Tibial nerve (tissue), 4 donors: ENCODE results near the gene UCHL5. TPM values are rescaled to one million over a fixed set of nuclear protein-coding genes. Genes with fewer than 3 reads are reported as not detected.

ENCODE experiments used
- DNase-seq, 2 donors: peaks; one replicate each; pipeline ENCODE4 v3.0.0-alpha.2; 2019; ENCODE audit warnings: low spot score in 2 of 2
- H3K27ac ChIP-seq, 4 donors: fragments of 200-600 bp; sonication (generic) in 3 of 4; one replicate each; pipeline ENCODE4 v1.5.1; 2017 to 2019; ENCODE audit warnings: mild to moderate bottlenecking in 1 of 4
- H3K27me3 ChIP-seq, 2 donors: fragments of 200-600 bp; sonication (generic) in 1 of 2; one replicate each; pipeline versions ENCODE4 v1.5.1 to v1.6.0; 2017 to 2019
- H3K36me3 ChIP-seq, 3 donors: fragments of 200-600 bp; sonication (generic); one replicate each; pipeline ENCODE4 v1.5.1; 2018 to 2019
- H3K4me1 ChIP-seq, 4 donors: fragments of 200-600 bp; sonication (generic) in 3 of 4; one replicate each; pipeline ENCODE4 v1.5.1; 2017 to 2019
- H3K4me3 ChIP-seq, 4 donors: fragments of 200-600 bp; sonication (generic) in 3 of 4; one replicate each; pipeline ENCODE4 v1.5.1; 2017 to 2019; ENCODE audit warnings: mild to moderate bottlenecking in 1 of 4, moderate library complexity in 1 of 4
- H3K9me3 ChIP-seq, 4 donors: fragments of 200-600 bp; sonication (generic) in 3 of 4; one replicate each; pipeline ENCODE4 v1.5.1; 2017 to 2019
- EP300 ChIP-seq, 2 donors: sonication (generic); formaldehyde crosslinking; IDR thresholded peaks; one replicate each; pipeline ENCODE4 v1.6.1; 2017; ENCODE audit warnings: antibody characterized with exemption in 2 of 2, mild to moderate bottlenecking in 1 of 2
- POLR2A ChIP-seq, 2 donors: fragments of 450-650 bp; IDR thresholded peaks; one replicate each; pipeline ENCODE4 v1.6.1; 2017; ENCODE audit warnings: antibody characterized with exemption in 2 of 2, mild to moderate bottlenecking in 2 of 2, moderate library complexity in 2 of 2
- WGBS, 2 donors: methylation state at CpG; one replicate each; pipeline ENCODE4 v1.1.5; 2018; 5-methylcytosine and 5-hydroxymethylcytosine counted together
- total RNA-seq, 4 donors: library from RNA; depleted of rRNA; stranded (reverse); fragments of >200 nt; gene quantifications; one replicate each; pipeline ENCODE4 v1.1.0, GENCODE V29; 2016
- TF ChIP-seq, protein P1 (sequence below), 5 experiments: fragments of 200-600 bp in 3 of 5; fragments of 450-650 bp in 2 of 5; sonication (generic) in 3 of 5; IDR thresholded peaks; one replicate each; pipeline ENCODE4 v1.5.1; 2016 to 2019; ENCODE audit warnings: antibody characterized with exemption in 5 of 5, mild to moderate bottlenecking in 3 of 5, moderate library complexity in 2 of 5

Gene UCHL5
- total RNA-seq, 4 donors from 2014 or later, result 22.2 to 50.0 (median 29.0) TPM

DNA sequence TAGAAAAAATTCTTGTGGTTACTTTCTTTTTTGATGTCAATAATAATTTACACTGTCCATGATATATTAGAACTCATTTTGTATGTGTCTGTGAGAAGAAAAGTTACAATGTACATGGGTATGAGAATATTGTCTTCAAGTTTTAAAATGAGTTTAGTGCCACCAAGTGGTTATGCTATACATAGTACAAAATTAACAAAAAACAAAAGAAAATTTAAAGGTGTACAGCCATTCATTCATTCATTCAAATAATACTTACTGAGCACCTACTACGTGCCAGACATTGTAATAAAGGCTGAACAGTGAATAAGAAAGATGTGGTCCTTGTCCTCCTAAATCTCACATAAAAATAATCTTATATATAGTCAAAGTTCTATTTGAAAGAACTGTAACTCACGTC, 27.7 kb downstream of the UCHL5 start:
- WGBS, 2 donors, result 88 to 90% methylated on average over 2 of the region's 2 CpGs
- Histone ChIP-seq H3K4me3 (no peak overlapping the region), H3K27ac (no peak overlapping the region), H3K27me3 (no peaks in the 10 kb centered on the region), H3K9me3 (no peaks in the 10 kb centered on the region), H3K36me3 (peaks cover 0 to 11% (median 0%) of the 10 kb centered on the region in 3 donors), H3K4me1 (no peaks in the 10 kb centered on the region)
- TF ChIP-seq, protein P1, sequence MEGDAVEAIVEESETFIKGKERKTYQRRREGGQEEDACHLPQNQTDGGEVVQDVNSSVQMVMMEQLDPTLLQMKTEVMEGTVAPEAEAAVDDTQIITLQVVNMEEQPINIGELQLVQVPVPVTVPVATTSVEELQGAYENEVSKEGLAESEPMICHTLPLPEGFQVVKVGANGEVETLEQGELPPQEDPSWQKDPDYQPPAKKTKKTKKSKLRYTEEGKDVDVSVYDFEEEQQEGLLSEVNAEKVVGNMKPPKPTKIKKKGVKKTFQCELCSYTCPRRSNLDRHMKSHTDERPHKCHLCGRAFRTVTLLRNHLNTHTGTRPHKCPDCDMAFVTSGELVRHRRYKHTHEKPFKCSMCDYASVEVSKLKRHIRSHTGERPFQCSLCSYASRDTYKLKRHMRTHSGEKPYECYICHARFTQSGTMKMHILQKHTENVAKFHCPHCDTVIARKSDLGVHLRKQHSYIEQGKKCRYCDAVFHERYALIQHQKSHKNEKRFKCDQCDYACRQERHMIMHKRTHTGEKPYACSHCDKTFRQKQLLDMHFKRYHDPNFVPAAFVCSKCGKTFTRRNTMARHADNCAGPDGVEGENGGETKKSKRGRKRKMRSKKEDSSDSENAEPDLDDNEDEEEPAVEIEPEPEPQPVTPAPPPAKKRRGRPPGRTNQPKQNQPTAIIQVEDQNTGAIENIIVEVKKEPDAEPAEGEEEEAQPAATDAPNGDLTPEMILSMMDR (IDR thresholded peaks at IDR 0.05), result no peak
- no peak for TF ChIP-seq POLR2A (IDR thresholded peaks at IDR 0.05)
- TF ChIP-seq EP300 (IDR thresholded peaks at IDR 0.05), result no peak
- no peak for DNase-seq

DNA sequence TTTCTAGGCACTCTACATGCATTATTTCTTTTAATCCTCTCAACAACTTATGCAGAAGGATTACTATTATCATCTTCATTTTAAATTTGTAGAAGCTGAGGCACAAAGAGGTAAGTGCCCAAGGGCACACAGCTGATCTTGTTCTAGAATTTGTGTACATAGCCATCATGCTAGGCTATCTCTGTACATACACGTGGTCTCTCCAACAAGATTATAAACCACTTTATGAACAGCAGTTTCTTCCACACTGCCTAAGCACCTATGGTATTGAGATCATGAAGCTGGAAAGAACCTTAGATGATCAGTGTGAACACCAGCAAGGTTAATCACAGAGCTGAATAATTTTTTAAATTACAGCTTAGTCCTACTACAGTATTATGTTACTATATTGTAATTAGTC, 28.9 kb downstream of the UCHL5 start:
- TF ChIP-seq POLR2A (IDR thresholded peaks at IDR 0.05) (no peak), EP300 (IDR thresholded peaks at IDR 0.05) (no peak)
- TF ChIP-seq, protein P1 (IDR thresholded peaks at IDR 0.05), result no peak
- WGBS, 2 donors, result 68 to 77% methylated on average over 1 of the region's 1 CpG
- peaks cover 0 to 11% (median 0%) of the 10 kb centered on the region in 3 donors for H3K36me3 ChIP-seq
- H3K27ac ChIP-seq, result no peak overlapping the region
- H3K27me3 ChIP-seq, result no peaks in the 10 kb centered on the region
- H3K9me3 ChIP-seq, result no peaks in the 10 kb centered on the region
- no peak overlapping the region for H3K4me3 ChIP-seq
- no peak for DNase-seq
- no peaks in the 10 kb centered on the region for H3K4me1 ChIP-seq

DNA sequence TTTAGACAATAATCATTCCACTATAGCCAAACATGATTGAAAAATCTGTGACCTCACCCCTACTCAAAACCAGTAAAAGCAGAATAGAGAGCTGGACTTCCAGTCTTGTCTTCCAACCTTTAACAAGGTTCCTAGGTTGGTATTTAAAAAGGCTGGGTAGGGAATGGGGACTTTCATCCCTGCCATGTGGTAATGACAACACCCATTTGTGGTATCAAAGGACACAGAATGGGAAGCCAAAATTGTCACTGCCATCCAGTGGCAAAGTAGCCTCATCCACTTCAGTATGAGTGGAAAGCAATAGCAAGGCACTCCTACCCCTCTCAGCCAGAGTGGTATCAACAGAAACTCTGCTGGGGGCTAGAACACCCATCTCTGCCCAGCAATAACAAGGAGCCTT, 33.9 kb downstream of the UCHL5 start:
- Histone ChIP-seq H3K27ac (no peak overlapping the region), H3K4me3 (no peak overlapping the region), H3K27me3 (no peaks in the 10 kb centered on the region), H3K4me1 (no peaks in the 10 kb centered on the region), H3K9me3 (no peaks in the 10 kb centered on the region), H3K36me3 (peaks cover 0 to 17% (median 0%) of the 10 kb centered on the region in 3 donors)
- no peak for DNase-seq
- no peak for TF ChIP-seq EP300 (IDR thresholded peaks at IDR 0.05)
- no peak for TF ChIP-seq POLR2A (IDR thresholded peaks at IDR 0.05)
- TF ChIP-seq, protein P1 (IDR thresholded peaks at IDR 0.05), result no peak

DNA sequence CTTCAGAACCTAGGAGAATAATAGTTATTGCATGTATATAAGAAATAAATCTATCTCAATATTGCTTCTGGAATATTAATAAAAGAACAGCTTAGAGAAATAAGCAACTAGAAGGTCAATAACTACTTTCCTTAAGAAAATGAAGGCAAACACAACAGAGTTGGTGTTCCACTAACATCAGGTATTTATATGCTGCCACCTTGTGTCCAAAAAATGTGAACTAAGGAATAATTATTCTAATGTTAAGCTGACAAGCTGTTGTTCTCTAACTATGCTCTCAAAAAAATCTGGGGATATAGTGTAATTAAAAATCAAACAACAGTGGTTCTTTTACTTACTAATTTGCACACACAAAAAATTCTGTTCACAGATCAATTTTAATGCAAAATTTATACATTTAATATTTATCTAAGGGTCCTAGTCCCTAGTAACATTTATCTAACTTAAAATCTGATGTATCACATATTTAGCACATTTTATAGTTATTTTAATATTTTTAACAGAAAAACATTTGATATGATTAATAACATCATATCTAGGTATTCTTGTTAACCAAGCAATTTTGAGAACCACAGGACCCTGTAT, 39.6 kb downstream of the UCHL5 start:
- Histone ChIP-seq H3K27ac (no peak overlapping the region), H3K36me3 (peaks cover 0 to 12% (median 0%) of the 10 kb centered on the region in 3 donors), H3K9me3 (no peaks in the 10 kb centered on the region), H3K4me1 (no peaks in the 10 kb centered on the region), H3K27me3 (no peaks in the 10 kb centered on the region), H3K4me3 (no peak overlapping the region)
- no peak for TF ChIP-seq EP300 (IDR thresholded peaks at IDR 0.05)
- TF ChIP-seq, protein P1 (IDR thresholded peaks at IDR 0.05), result peak in 4 of 5 experiments; percentile 27 to 57 (median 43)
- TF ChIP-seq POLR2A (IDR thresholded peaks at IDR 0.05), result no peak
- DNase-seq, result peak in 1 of 2 donors; percentile 28

DNA sequence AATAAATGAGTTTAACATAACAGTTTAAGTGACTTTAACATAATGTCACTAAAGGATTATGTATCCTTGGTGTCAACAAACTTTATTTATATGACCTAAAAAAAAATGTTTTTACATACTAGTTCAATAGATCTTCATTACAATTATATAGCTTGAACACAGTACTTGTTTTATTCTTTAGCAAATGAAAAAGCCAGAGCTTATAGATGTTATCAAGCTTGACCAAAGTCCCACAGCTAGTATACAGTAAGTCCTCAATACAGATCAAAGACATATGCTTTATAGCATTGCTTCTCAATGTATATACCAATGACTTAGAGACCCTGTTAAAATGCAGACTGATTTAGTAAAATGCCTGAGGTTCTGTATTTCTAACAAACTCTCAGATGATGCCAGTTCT, 42.4 kb downstream of the UCHL5 start:
- H3K9me3 ChIP-seq, result no peaks in the 10 kb centered on the region
- no peak for DNase-seq
- peaks cover 0 to 6% (median 0%) of the 10 kb centered on the region in 3 donors for H3K36me3 ChIP-seq
- no peak for TF ChIP-seq EP300 (IDR thresholded peaks at IDR 0.05)
- TF ChIP-seq POLR2A (IDR thresholded peaks at IDR 0.05), result no peak
- TF ChIP-seq, protein P1 (IDR thresholded peaks at IDR 0.05), result no peak
- H3K27me3 ChIP-seq, result no peaks in the 10 kb centered on the region
- H3K4me3 ChIP-seq, result no peak overlapping the region
- no peaks in the 10 kb centered on the region for H3K4me1 ChIP-seq
- H3K27ac ChIP-seq, result no peak overlapping the region
